Measurements from ENCODE around the gene AMN. TPM values are rescaled to one million over a fixed set of nuclear protein-coding genes. Genes with fewer than 3 reads are reported as not detected.

AMN gene
- total RNA-seq, 1 donor from 2014 or later = not detected

DNA sequence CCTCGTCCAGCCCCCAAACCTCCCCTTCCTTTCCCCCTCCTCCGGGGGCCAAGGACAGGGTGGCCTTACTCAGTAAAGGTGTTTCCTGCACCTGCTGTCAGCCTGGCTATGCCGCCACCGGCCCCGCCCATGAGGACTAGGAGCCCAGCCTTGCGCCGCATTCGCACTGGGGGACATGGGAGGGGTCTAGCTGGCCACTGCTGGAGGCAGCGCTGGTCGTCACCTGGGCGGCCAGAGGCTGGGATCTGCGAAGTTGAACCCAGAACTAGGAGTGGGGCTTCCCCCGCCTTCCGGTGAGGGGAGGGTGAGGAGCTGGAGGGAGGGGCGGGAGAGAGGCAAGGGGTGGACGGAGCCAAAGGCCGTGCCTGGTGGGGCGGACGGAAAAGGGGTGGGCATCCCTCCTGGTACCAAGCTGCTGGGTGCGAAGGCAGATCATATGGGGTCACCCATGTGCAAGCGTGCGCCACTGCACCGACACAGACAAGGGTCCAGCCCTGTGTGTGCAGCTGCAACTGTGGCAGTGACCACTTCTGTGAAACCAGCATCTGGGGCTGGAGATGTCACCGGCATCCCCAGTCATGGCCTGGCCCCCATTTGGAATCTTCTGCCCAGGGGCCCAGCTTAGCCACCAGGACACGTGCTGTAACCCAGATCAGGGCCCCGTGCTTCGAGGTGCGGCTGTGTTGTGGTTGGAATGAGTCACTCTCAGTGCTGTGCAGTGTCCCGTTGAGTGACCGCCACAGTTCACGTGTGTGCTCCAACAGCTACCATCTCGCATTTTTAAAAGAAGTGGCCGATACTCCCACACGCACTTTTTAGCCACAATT lies 8.5 kb downstream of the AMN start:
- peaks cover 18% of the 10 kb centered on the region for H3K36me3 Mint-ChIP-seq (ENCODE audit: low read depth, unreplicated experiment)

DNA sequence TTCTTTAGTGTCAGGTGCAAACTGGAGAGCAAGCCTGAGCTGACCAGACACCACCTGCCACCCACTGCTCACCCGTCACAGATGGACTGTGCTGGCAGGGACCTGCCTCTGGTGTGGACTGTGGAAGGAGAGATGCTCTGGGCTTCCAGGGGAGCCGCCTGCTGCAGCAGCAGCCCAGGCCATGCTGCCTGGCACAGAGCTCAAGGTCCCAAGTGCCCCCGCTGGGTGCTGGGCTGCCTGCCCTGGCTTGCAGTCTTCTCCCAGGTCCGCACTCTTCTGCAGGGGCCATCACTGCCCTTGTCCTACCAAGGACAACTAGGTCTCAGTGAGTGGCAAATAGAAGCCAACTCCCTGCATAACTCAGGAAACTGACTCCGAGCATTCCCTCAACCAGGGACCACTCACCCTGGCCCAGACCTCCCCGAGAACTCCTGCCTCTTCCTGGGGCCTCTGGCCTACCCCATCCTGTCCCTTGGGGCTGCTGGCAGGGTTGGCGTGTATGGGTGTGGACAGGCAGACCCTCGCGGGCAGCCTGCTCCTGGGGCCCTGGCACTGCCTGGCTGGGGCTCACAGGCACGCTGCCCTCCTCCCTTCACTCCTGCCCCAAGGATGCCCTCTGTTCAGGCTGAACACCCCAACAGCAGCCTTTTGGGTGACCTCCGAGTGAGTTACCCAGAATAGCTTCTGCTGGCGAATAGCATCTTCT lies 9.3 kb downstream of the AMN start:
- peaks cover 23% of the 10 kb centered on the region for H3K36me3 Mint-ChIP-seq (ENCODE audit: low read depth, unreplicated experiment)
- H3K4me3 Mint-ChIP-seq (ENCODE audit: unreplicated experiment) = no peak overlapping the region
- H3K9me3 Mint-ChIP-seq (ENCODE audit: unreplicated experiment) = no peaks in the 10 kb centered on the region
- TF ChIP-seq, protein P1, sequence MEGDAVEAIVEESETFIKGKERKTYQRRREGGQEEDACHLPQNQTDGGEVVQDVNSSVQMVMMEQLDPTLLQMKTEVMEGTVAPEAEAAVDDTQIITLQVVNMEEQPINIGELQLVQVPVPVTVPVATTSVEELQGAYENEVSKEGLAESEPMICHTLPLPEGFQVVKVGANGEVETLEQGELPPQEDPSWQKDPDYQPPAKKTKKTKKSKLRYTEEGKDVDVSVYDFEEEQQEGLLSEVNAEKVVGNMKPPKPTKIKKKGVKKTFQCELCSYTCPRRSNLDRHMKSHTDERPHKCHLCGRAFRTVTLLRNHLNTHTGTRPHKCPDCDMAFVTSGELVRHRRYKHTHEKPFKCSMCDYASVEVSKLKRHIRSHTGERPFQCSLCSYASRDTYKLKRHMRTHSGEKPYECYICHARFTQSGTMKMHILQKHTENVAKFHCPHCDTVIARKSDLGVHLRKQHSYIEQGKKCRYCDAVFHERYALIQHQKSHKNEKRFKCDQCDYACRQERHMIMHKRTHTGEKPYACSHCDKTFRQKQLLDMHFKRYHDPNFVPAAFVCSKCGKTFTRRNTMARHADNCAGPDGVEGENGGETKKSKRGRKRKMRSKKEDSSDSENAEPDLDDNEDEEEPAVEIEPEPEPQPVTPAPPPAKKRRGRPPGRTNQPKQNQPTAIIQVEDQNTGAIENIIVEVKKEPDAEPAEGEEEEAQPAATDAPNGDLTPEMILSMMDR (IDR thresholded peaks at IDR 0.05; ENCODE audit: unreplicated experiment) = no peak
- DNase-seq (ENCODE audit: low spot score) = no peak
- peaks cover 19% of the 10 kb centered on the region for H3K27me3 Mint-ChIP-seq (ENCODE audit: unreplicated experiment)
- no peak overlapping the region for H3K27ac Mint-ChIP-seq (ENCODE audit: unreplicated experiment)
- peaks cover 4% of the 10 kb centered on the region for H3K4me1 Mint-ChIP-seq (ENCODE audit: unreplicated experiment)

More for the DNA sequence above, 8.5 kb downstream of the AMN start:
- TF ChIP-seq, protein P1 (IDR thresholded peaks at IDR 0.05; ENCODE audit: unreplicated experiment) = no peak
- H3K4me3 Mint-ChIP-seq (ENCODE audit: unreplicated experiment) = no peak overlapping the region
- H3K27ac Mint-ChIP-seq (ENCODE audit: unreplicated experiment) = no peak overlapping the region
- no peaks in the 10 kb centered on the region for H3K4me1 Mint-ChIP-seq (ENCODE audit: unreplicated experiment)
- H3K27me3 Mint-ChIP-seq (ENCODE audit: unreplicated experiment) = peaks cover 21% of the 10 kb centered on the region
- H3K9me3 Mint-ChIP-seq (ENCODE audit: unreplicated experiment) = no peaks in the 10 kb centered on the region
- no peak for DNase-seq (ENCODE audit: low spot score)

- H3K36me3 Mint-ChIP-seq (ENCODE audit: low read depth, unreplicated experiment) = peaks cover 27% of the 10 kb centered on the region
- H3K9me3 Mint-ChIP-seq (ENCODE audit: unreplicated experiment) = no peaks in the 10 kb centered on the region
- no peak for DNase-seq (ENCODE audit: low spot score)
- peaks cover 19% of the 10 kb centered on the region for H3K27me3 Mint-ChIP-seq (ENCODE audit: unreplicated experiment)
- TF ChIP-seq, protein P1 (IDR thresholded peaks at IDR 0.05; ENCODE audit: unreplicated experiment) = no peak
- no peak overlapping the region for H3K27ac Mint-ChIP-seq (ENCODE audit: unreplicated experiment)
- no peak overlapping the region for H3K4me3 Mint-ChIP-seq (ENCODE audit: unreplicated experiment)
- peaks cover 9% of the 10 kb centered on the region for H3K4me1 Mint-ChIP-seq (ENCODE audit: unreplicated experiment)
Measured at GRCh38 chr14:102932484-102933248, 10.2 kb downstream of the AMN start.

DNA sequence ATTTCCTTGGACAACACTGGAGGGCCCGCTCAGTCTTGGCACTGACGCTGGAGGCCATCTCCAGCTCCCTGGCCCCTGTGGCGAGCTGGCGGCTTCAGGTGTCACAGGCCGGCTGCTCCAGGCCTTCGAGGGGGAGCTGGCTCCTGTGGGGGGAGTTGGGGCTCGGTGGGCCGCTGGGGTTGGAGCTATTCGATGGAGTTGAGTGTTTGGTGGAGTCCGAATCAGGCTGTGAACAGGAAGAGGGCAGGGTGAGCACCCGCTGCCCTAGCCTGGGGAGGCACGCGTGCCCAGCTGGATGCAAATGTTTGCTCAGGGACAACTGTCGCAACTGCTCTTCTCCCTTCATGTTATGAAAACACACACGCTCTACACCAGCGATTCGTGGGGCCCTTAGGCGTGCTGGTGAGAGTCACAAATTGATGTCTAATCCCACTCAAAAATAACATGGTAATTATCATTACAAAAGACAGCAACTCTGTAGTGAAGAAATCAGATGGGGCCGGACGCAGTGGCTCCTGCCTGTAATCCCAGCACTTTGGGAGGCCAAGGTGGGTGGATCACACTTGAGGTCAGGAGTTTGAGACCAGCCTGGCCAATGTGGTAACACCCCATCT lies 11.3 kb downstream of the AMN start:
- peak overlapping the region; percentile 30 for H3K27ac Mint-ChIP-seq (ENCODE audit: unreplicated experiment)
- H3K27me3 Mint-ChIP-seq (ENCODE audit: unreplicated experiment) = peaks cover 14% of the 10 kb centered on the region
- H3K9me3 Mint-ChIP-seq (ENCODE audit: unreplicated experiment) = no peaks in the 10 kb centered on the region
- H3K36me3 Mint-ChIP-seq (ENCODE audit: low read depth, unreplicated experiment) = peaks cover 27% of the 10 kb centered on the region
- TF ChIP-seq, protein P1 (IDR thresholded peaks at IDR 0.05; ENCODE audit: unreplicated experiment) = no peak
- no peak overlapping the region for H3K4me3 Mint-ChIP-seq (ENCODE audit: unreplicated experiment)
- DNase-seq (ENCODE audit: low spot score) = no peak
- H3K4me1 Mint-ChIP-seq (ENCODE audit: unreplicated experiment) = peaks cover 9% of the 10 kb centered on the region
